ENCODE measurements around the gene CD274. TPM values are rescaled to one million over a fixed set of nuclear protein-coding genes. Genes with fewer than 3 reads are reported as not detected.
A peak's percentile ranks its signal among the peaks of the same experiment; 100 is the strongest.

The CD274 gene
- total and polyA plus RNA-seq, 10 of the 15 experiments (the other 5 are each of a cell fraction or from before 2014, with no cell fraction given): 9.4 to 128 (median 24.6) TPM

GRCh38 chr9:5493679-5494511, 43.6 kb downstream of the CD274 start (continued):
- no peak for TF ChIP-seq CHD2 (IDR thresholded peaks at IDR 0.05; ENCODE audit: borderline replicate concordance, low read depth, low read length)
- TF ChIP-seq ASH2L (IDR thresholded peaks at IDR 0.05; ENCODE audit: borderline replicate concordance, low read depth): peak; percentile 95
- peak; percentile 88 for TF ChIP-seq JUNB (IDR thresholded peaks at IDR 0.05)
- TF ChIP-seq EP300 (IDR thresholded peaks at IDR 0.05; ENCODE audit: borderline replicate concordance in 1 of 2, control insufficient read depth in 1 of 2, low read depth in 2 of 2, low read length in 2 of 2): peak in 1 of 2 experiments; percentile 65; a peak in 1 of 4 replicates
- TF ChIP-seq BCL11A (IDR thresholded peaks at IDR 0.05; ENCODE audit: low read depth, low read length): peak; percentile 47; the same call in 1 of the 2 replicates
- TF ChIP-seq CUX1 (IDR thresholded peaks at IDR 0.05; ENCODE audit: insufficient replicate concordance, low read depth, low read length): no peak
- 0 out of 2 replicates have a peak, but pooled peaks have one; percentile 82 for TF ChIP-seq RBBP5 (conservative IDR thresholded peaks at IDR 0.05)
- TF ChIP-seq E2F8 (IDR thresholded peaks at IDR 0.05; ENCODE audit: low read depth, partially characterized antibody): peak; percentile 14
- peak; percentile 58; the same call in 1 of the 2 replicates for TF ChIP-seq MXI1 (IDR thresholded peaks at IDR 0.05; ENCODE audit: low read depth, low read length)
- TF ChIP-seq RELB (IDR thresholded peaks at IDR 0.05; ENCODE audit: low read depth): peak; percentile 49; the same call in 1 of the 2 replicates
- peak; percentile 51 to 66 for TF ChIP-seq IKZF2 (IDR thresholded peaks at IDR 0.05)
- TF ChIP-seq CBX5 (IDR thresholded peaks at IDR 0.05; ENCODE audit: low read depth): peak; percentile 76
- no peak for TF ChIP-seq PBX3 (IDR thresholded peaks at IDR 0.05; ENCODE audit: insufficient replicate concordance, low read depth, low read length)
- TF ChIP-seq ZNF207 (IDR thresholded peaks at IDR 0.05; ENCODE audit: borderline replicate concordance): no peak
- peak; percentile 40; the same call in 1 of the 2 replicates for TF ChIP-seq BMI1 (IDR thresholded peaks at IDR 0.05; ENCODE audit: borderline replicate concordance)
- peak; percentile 70; the same call in 1 of the 2 replicates for TF ChIP-seq ZBED1 (IDR thresholded peaks at IDR 0.05; ENCODE audit: borderline replicate concordance)
- no peak for TF ChIP-seq WRNIP1 (IDR thresholded peaks at IDR 0.05; ENCODE audit: borderline replicate concordance, low read depth, low read length)
- TF ChIP-seq SMARCA5 (IDR thresholded peaks at IDR 0.05): no peak; the same call in none of the 2 replicates

Measured in GM12878 (cell line).